GM19238 (cell line): ENCODE results near the gene AKAP1.

ENCODE experiments used
- DNase-seq: peaks from one replicate; pipeline ENCODE4 v3.0.0; 2011; ENCODE audit warnings: low spot score; ENCODE audit not compliant: insufficient read length

The AKAP1 gene

DNA sequence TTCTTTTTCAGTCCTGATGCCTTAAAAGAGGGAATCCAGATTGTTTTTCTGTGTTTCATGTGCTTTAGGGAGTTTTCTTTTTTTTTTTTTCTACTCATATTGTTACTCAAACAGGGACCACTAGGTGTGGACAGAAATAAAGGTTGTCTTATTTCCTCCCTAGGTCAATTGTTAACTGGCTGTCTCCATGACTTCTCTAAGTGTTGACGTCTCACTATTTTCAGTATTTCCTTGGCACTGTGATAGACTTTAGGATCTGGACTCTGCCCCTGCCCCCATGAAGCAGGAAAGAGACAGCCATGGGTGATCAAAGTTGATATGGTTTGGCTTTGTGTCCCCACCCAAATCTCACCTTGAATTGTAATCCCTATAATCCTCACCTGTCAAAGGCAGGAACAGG is 73.7 kb downstream of the AKAP1 start:
- no peak for DNase-seq

DNA sequence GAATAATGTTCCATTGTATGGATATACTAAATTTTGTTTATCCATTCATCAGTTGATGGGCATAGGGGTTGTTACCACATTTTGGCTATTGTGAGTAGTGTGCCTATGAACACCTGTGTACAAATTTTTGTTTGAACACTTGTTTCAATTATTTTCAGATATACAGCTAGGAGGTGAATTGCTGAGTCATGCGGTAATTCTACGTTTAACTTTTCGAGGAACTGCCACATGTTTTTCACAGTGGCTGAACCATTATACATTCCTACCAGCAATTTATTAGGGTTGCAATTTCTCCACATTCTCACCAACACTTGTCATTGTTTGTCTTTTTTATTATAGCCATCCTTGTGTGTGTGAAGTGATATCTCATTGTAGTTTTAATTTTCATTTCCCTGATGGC is 75.6 kb downstream of the AKAP1 start:
- no peak for DNase-seq

DNA sequence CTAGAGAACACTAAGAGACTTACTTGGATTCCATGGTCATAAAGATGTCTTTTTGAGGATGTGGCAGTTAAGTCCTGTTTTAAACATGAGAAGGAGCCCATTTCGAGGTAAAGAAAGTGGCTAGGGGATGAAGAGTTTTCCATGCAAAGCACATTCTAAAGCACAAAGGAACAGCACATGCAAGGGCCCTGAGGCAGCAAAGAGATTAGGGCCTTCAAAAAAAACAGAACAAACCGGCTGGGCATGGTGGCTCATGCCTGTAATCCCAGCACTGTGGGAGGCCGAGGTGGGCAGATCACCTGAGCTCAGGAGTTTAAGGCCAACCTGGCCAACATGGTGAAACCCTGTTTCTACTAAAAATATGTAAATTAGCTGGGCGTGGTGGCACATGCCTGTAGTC is 79.8 kb downstream of the AKAP1 start:
- DNase-seq, result no peak

DNA sequence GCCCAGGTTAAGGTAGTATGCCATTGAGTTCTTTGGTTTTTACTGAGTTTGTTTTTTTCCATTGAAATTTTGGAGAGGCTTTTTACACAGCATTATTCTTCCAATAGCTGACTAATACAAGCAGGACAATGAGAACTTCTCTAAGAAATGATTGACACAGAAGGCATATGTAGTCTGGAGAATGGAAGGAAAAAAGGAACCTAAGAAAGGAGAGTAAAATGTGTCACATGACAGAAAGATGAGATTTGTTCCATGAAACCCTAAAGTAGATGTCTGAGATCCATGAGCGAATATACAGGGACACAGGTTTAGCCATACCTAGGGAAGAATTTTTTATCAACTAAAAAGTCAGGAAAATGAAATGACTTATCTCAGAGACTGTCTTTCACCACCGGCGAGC is 80.7 kb downstream of the AKAP1 start:
- DNase-seq, result no peak

DNA sequence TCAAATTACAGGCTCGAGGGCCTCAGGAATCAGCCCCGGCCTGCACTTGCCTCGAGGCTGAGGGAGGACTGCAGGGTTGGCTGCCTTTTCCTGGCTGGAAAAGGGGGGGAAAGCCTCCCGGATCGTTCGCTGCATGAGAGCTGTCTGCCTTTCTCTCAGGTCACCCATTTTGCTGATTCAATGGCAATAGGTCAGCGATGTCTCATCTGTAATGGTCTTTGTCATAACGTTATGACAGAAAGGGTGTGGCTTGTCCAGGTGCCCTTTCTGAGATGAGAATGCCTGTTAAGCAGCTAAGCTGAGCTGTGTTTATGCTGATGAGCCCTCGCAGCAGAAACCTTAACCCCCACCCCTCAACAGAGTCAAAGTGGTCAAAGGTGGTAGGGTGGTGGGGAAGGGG is 81.8 kb downstream of the AKAP1 start:
- DNase-seq, result no peak

DNA sequence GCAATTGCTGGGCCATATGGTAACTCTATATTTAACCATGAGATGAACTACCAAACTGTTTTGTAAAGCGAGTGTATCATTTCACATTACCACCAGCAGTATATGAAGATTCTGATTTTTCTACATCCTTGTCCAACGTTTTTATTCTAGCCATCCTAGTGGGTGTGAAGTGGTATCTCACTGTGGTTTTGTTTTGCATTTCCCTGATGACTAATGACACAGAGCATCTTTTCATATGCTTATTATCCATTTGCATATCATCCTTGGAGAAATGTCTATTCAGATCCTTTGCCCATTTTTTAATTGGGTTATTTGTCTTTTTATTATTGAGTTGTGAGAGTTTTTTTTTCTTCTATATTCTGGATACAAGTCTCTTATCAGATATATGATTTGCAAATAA is 83.6 kb downstream of the AKAP1 start:
- no peak for DNase-seq

DNA sequence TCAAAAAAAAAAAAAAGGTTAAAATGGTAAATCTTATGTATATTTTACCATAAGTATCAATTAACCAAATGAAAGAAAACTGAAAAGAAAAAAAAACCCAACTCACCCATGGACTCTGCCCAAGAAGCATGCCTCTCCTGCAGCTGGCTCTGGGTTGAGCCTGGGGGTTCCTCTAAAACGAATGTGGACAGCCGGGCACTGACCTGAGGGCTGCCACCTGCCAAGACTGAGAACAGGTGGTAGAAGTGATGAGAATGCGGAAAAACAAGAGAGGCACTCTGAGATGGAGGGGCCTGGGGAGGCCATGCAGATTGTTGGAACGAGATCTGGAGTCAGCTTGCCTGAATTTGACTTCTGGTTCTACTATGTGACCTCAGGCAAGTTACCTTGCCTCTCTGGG is 85.8 kb downstream of the AKAP1 start:
- no peak for DNase-seq
